Suprapubic skin (tissue), 4 donors: ENCODE data around the gene PRRG3. TPM values are rescaled to one million over a fixed set of nuclear protein-coding genes. Genes with fewer than 3 reads are reported as not detected.
A peak's percentile ranks its signal among the peaks of the same experiment; 100 is the strongest.

Experiments used
- DNase-seq, 2 donors: peaks; one replicate each; pipeline ENCODE4 v3.0.0-alpha.2; 2019; ENCODE audit warnings: low spot score in 2 of 2
- H3K27ac ChIP-seq: fragments of 200-600 bp; sonication (generic); one replicate; pipeline ENCODE4 v1.5.1; 2019
- H3K27me3 ChIP-seq: fragments of 200-600 bp; sonication (generic); one replicate; pipeline ENCODE4 v1.5.1; 2019
- H3K36me3 ChIP-seq: fragments of 200-600 bp; sonication (generic); one replicate; pipeline ENCODE4 v1.5.1; 2019
- H3K4me1 ChIP-seq: fragments of 200-600 bp; sonication (generic); one replicate; pipeline ENCODE4 v1.5.1; 2019
- H3K4me3 ChIP-seq: fragments of 200-600 bp; sonication (generic); one replicate; pipeline ENCODE4 v1.5.1; 2019; ENCODE audit warnings: mild to moderate bottlenecking
- H3K9me3 ChIP-seq: fragments of 200-600 bp; sonication (generic); one replicate; pipeline ENCODE4 v1.5.1; 2019
- EP300 ChIP-seq: sonication (generic); formaldehyde crosslinking; IDR thresholded peaks from one replicate; pipeline ENCODE4 v1.6.1; 2017; ENCODE audit warnings: antibody characterized with exemption
- POLR2A ChIP-seq, 2 donors: fragments of 450-650 bp; IDR thresholded peaks; one replicate each; pipeline ENCODE4 v1.6.1; 2017; ENCODE audit warnings: antibody characterized with exemption in 2 of 2, mild to moderate bottlenecking in 2 of 2, moderate library complexity in 2 of 2
- POLR2AphosphoS5 ChIP-seq, 3 donors: sonication (generic); formaldehyde crosslinking; IDR thresholded peaks; one replicate each; pipeline ENCODE4 v1.6.1; 2017; ENCODE audit warnings: antibody characterized with exemption in 3 of 3
- WGBS: methylation state at CpG from one replicate; pipeline ENCODE4 v1.1.5; 2018; 5-methylcytosine and 5-hydroxymethylcytosine counted together
- total RNA-seq, 4 donors: library from RNA; depleted of rRNA; stranded (reverse); fragments of >200 nt; gene quantifications; one replicate each; pipeline ENCODE4 v1.1.0, GENCODE V29; 2016
- TF ChIP-seq, protein P1 (sequence below), 2 donors: fragments of 200-600 bp in 1 of 2; fragments of 450-650 bp in 1 of 2; sonication (generic) in 1 of 2; IDR thresholded peaks; one replicate each; pipeline ENCODE4 v1.5.1; 2016 to 2019; ENCODE audit warnings: antibody characterized with exemption in 2 of 2, mild to moderate bottlenecking in 1 of 2, moderate library complexity in 1 of 2

Gene PRRG3
- 1 to 10 TPM in 2 of 4 donors, under 1 TPM in 2; 0.36 to 1.1 (median 1.0) TPM for total RNA-seq

DNA sequence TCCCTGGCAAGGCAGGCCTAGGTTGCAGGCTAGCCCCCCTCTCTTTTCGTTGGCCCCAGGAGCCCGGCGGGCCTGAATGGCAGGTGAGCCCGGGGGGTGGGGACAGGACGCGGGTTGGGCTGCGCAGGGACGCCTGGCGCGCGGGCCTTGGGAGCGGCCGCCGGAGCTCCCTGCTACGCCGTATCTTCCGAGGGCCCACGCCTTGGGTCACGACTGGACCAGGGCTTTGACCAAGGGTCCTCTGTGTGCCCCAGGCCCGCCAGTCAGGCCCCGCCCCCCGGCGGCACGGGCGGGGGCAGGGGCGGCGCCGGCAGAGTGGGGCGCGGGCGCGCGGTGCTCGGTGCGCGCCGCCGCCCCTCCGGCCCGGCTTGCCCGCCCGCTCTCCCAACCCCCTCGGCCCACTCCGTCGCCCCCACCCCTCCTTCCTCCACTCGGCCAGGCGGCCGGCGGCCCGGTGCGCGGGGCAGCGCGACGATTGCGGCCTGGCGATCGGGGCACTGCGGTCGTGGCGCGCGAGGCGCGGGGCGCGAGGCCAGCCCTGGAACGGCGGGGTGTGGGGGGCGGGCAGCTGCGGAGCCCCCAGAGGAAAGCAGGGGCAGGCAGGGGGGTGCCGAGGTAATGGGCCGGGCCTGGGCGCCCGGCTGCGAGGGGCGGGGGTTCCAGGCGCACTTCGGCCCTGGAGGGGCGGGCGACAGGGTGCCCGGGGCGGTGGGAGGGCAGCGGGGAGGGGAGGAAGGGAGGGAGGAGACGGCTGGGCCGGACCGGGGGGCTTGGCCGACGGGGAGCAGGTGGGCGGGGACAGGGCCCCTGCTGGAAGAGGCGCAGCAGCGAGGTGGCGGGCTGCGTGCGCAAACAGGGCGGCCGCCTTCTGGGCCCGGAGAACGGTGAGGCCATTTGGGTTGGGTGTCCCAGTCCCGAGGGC is at the start of gene PRRG3:
PRRG3 (plus strand) TSS at position 798 of the 922 bp plus-strand sequence. CDS start 3,357 bp downstream, outside the sequence.
- 42% methylated on average over 32 of the region's 100 CpGs for WGBS
- TF ChIP-seq POLR2AphosphoS5 (IDR thresholded peaks at IDR 0.05) (no peak), POLR2A (IDR thresholded peaks at IDR 0.05) (no peak), EP300 (no peak)
- TF ChIP-seq, protein P1, sequence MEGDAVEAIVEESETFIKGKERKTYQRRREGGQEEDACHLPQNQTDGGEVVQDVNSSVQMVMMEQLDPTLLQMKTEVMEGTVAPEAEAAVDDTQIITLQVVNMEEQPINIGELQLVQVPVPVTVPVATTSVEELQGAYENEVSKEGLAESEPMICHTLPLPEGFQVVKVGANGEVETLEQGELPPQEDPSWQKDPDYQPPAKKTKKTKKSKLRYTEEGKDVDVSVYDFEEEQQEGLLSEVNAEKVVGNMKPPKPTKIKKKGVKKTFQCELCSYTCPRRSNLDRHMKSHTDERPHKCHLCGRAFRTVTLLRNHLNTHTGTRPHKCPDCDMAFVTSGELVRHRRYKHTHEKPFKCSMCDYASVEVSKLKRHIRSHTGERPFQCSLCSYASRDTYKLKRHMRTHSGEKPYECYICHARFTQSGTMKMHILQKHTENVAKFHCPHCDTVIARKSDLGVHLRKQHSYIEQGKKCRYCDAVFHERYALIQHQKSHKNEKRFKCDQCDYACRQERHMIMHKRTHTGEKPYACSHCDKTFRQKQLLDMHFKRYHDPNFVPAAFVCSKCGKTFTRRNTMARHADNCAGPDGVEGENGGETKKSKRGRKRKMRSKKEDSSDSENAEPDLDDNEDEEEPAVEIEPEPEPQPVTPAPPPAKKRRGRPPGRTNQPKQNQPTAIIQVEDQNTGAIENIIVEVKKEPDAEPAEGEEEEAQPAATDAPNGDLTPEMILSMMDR (IDR thresholded peaks at IDR 0.05) = no peak
- Histone ChIP-seq H3K4me3 (peak within 1 kb of the TSS; percentile 44), H3K36me3 (no peaks in the 10 kb centered on the region), H3K9me3 (no peaks in the 10 kb centered on the region), H3K27ac (peak within 1 kb of the TSS; percentile 56), H3K4me1 (peaks cover 4% of the 10 kb centered on the region), H3K27me3 (peaks cover 7% of the 10 kb centered on the region)
- no peak for DNase-seq

DNA sequence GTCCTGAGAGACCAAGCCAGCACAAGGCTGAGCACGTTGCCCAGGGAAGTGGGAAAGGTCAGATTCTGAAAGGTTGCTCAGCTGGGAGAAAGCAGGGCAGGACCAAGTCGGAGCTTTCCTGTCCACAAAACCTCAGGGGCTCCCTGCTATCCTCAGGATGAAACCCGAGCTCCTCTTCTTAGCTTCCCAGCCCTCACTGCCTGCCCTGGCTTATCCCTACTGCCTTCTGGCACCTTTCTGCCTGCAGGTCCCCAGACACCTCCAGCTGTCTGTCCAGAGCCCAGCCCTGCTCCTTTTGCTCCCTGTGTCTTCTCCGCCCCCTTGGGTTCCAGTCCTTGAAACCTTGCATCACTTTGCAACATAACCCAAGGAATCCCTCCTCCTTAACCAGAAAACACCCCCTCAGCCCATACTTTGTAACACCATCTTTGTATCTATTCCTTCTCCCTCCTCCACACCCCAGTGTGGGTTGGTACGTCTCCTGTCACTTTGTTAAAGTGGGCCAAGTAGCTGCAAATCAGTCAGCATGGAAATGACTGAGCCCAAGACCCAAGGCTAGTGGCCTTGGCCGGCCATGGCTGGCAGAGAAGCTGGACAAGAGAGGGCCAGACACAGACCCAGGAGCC is 20.0 kb upstream of the PRRG3 start:
- no peaks in the 10 kb centered on the region for H3K4me1 ChIP-seq
- no peaks in the 10 kb centered on the region for H3K9me3 ChIP-seq
- H3K4me3 ChIP-seq = no peak overlapping the region
- H3K27ac ChIP-seq = no peak overlapping the region
- no peaks in the 10 kb centered on the region for H3K36me3 ChIP-seq
- no peaks in the 10 kb centered on the region for H3K27me3 ChIP-seq
- WGBS = 57% methylated on average over 6 of the region's 6 CpGs
- no peak for DNase-seq
- TF ChIP-seq POLR2A (IDR thresholded peaks at IDR 0.05) (no peak), EP300 (no peak), POLR2AphosphoS5 (IDR thresholded peaks at IDR 0.05) (no peak)
- TF ChIP-seq, protein P1 (IDR thresholded peaks at IDR 0.05) = no peak

DNA sequence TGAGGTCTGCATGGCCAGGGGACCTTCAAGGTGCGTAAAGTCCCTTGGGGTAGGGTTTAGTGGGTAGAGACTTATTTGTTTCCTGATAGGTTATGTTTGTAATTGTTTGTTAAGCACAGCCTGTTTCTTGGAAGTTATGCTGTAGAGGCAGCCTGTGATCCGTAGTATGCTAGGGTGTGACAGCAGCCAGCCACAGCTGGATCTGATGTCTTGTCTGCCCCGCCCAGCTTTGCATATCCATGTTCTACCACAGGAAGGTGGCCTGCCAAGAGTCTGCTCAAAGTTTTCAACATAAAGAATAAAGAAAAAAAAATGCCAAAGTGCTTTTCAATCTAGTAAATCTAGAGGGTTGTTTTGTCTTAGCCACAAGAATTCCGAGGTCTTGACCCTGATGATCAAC is 19.1 kb upstream of the PRRG3 start:
- Histone ChIP-seq H3K27ac (no peak overlapping the region), H3K4me3 (no peak overlapping the region), H3K4me1 (no peaks in the 10 kb centered on the region), H3K36me3 (no peaks in the 10 kb centered on the region), H3K27me3 (no peaks in the 10 kb centered on the region), H3K9me3 (no peaks in the 10 kb centered on the region)
- DNase-seq = no peak
- TF ChIP-seq, protein P1 (IDR thresholded peaks at IDR 0.05) = no peak
- TF ChIP-seq EP300 (no peak), POLR2A (IDR thresholded peaks at IDR 0.05) (no peak), POLR2AphosphoS5 (IDR thresholded peaks at IDR 0.05) (no peak)
- WGBS = 48% methylated on average over 4 of the region's 4 CpGs

DNA sequence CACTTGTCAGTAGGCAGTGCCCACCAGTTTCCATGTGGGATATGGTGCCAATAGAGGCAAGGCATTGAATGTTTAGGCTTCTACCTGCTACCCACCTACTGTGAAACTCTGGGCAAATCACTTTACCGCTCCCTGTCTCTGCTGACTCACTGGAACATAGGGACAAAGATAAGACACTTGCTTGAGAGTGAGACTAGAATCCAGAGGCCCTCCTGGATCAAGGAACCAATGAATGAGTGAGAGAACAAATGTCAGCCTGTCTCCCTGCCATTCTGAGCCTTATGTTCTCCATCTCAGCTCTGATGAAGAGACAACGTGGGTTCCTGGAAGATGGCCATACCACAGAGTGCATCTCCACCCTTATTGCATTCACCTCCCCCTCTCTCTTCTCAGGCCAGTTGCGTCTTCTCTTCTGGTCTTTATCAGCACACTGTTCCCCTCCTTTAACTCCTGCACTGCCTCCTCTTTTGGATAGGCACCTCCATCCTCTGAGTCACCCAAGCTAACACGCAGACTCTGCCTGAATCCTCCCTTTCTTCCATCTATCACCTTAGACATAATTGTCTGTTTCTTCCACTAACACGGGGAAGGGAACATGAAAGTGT is 15.4 kb upstream of the PRRG3 start:
- Histone ChIP-seq H3K9me3 (no peaks in the 10 kb centered on the region), H3K4me1 (no peaks in the 10 kb centered on the region), H3K27me3 (no peaks in the 10 kb centered on the region), H3K4me3 (no peak overlapping the region), H3K27ac (no peak overlapping the region), H3K36me3 (no peaks in the 10 kb centered on the region)
- WGBS = 50% methylated on average over 5 of the region's 5 CpGs
- DNase-seq = no peak
- TF ChIP-seq EP300 = no peak
- TF ChIP-seq POLR2AphosphoS5 (IDR thresholded peaks at IDR 0.05) = no peak
- TF ChIP-seq, protein P1 (IDR thresholded peaks at IDR 0.05) = no peak
- TF ChIP-seq POLR2A (IDR thresholded peaks at IDR 0.05) = no peak

DNA sequence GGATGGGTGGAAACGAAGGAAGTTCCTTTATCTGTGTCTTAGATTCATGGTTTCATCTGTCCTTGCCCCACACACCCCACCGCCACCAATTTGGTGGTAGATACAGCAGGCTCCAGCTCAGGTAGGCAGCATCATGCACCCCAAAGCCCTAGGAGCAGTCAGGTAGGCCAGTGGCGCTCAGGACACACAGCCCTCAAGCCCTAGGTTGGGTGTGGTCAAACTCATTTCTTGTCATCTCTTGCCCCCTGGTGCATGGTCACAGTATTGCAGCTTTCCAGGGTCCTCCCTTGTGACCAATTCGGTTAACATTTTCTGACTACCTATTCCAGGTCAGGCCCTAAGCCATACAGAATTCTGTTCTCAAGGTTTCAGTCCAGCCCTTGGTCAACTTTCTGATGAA is 14.5 kb upstream of the PRRG3 start:
- DNase-seq = no peak
- TF ChIP-seq POLR2A (IDR thresholded peaks at IDR 0.05) (no peak), EP300 (no peak), POLR2AphosphoS5 (IDR thresholded peaks at IDR 0.05) (no peak)
- TF ChIP-seq, protein P1 (IDR thresholded peaks at IDR 0.05) = peak in 1 of 2 donors; percentile 45
- no peaks in the 10 kb centered on the region for H3K4me1 ChIP-seq
- H3K9me3 ChIP-seq = no peaks in the 10 kb centered on the region
- no peaks in the 10 kb centered on the region for H3K27me3 ChIP-seq
- WGBS = 48% methylated on average over 4 of the region's 4 CpGs
- H3K36me3 ChIP-seq = no peaks in the 10 kb centered on the region
- no peak overlapping the region for H3K27ac ChIP-seq
- no peak overlapping the region for H3K4me3 ChIP-seq
